Measurements from ENCODE around the gene CSPG4. TPM values are rescaled to one million over a fixed set of nuclear protein-coding genes. Genes with fewer than 3 reads are reported as not detected.

Gene CSPG4
- total and polyA plus RNA-seq, 2 donors (not counting 3 experiments of a cell fraction or from before 2014, with no cell fraction given), result not detected

- no peak for TF ChIP-seq MAX (IDR thresholded peaks at IDR 0.05; ENCODE audit: insufficient read depth, insufficient read length)
- TF ChIP-seq POLR2AphosphoS5 (IDR thresholded peaks at IDR 0.05; ENCODE audit: insufficient read depth, low read depth, low read length), result no peak
- no peak for TF ChIP-seq GATA2 (IDR thresholded peaks at IDR 0.05; ENCODE audit: insufficient read depth, insufficient read length, low read depth, low read length)
- TF ChIP-seq MYC (IDR thresholded peaks at IDR 0.05; ENCODE audit: low read depth, low read length), result no peak
- no peak for TF ChIP-seq JUN (IDR thresholded peaks at IDR 0.05; ENCODE audit: borderline replicate concordance, insufficient read depth, insufficient read length, low read depth)
- TF ChIP-seq POLR2A (IDR thresholded peaks at IDR 0.05; ENCODE audit: low read depth, low read length), result no peak
- Histone ChIP-seq H3K9ac (replicated peaks; ENCODE audit: extremely low read depth, insufficient read depth, low read length) (no peak overlapping the region), H2AFZ (ENCODE audit: low read depth, low read length) (no peak overlapping the region), H3K36me3 (ENCODE audit: control insufficient read depth in 2 of 2, extremely low read depth in 1 of 2, insufficient read depth in 2 of 2, low read length in 2 of 2) (no peaks in the 10 kb centered on the region), H3K27me3 (ENCODE audit: control insufficient read depth in 2 of 2, insufficient read depth in 2 of 2, low read length in 2 of 2) (peaks cover under 1 to 4% of the 10 kb centered on the region in 2 experiments), H3K4me3 (replicated peaks in 1 of 3; ENCODE audit: insufficient read depth in 1 of 3, low read depth in 1 of 3, low read length in 3 of 3) (no peak overlapping the region), H3K4me2 (ENCODE audit: insufficient read depth, low read length) (no peak overlapping the region), H3K9me3 (replicated peaks; ENCODE audit: control insufficient read depth, insufficient read depth, low read length) (no peaks in the 10 kb centered on the region), H4K20me1 (replicated peaks; ENCODE audit: control insufficient read depth, extremely low read depth, insufficient read depth, low read length) (no peaks in the 10 kb centered on the region), H3K4me1 (ENCODE audit: control insufficient read depth, extremely low read depth, insufficient read depth, low read length) (no peaks in the 10 kb centered on the region), H3K9me1 (replicated peaks; ENCODE audit: control insufficient read depth, extremely low read depth, insufficient read depth, low read length) (no peaks in the 10 kb centered on the region), H3K79me2 (ENCODE audit: control insufficient read depth, insufficient read depth, low read length) (no peaks in the 10 kb centered on the region), H3K27ac (ENCODE audit: insufficient read depth, low read depth, low read length) (no peak overlapping the region)
- dilution Hi-C loops (cut with MboI; ENCODE audit: extremely low pct_ligation_motif_present, low sequenced_read_pairs) (no loop called here), intact Hi-C loops (cut with micrococcal nuclease) (no loop called here)
- ChIA-PET POLR2A (no interaction called here), CTCF (interaction anchor here (1.3 kb wide), 1 partner anchor 9 kb away, joined by 3 read pairs; no protein-coding TSS in a partner anchor)
- BruUV-seq (replicated peaks), result no TSS peak
- DNase-seq (ENCODE audit: low read depth, low spot score), result no peak
- FAIRE-seq, result no peak
Measured at GRCh38 chr15:75750261-75751050, 37.8 kb upstream of the CSPG4 start.

GRCh38 chr15:75749820-75750219, 37.2 kb upstream of the CSPG4 start:
- Histone ChIP-seq H3K4me2 (ENCODE audit: insufficient read depth, low read length) (no peak overlapping the region), H3K4me3 (replicated peaks in 1 of 3; ENCODE audit: insufficient read depth in 1 of 3, low read depth in 1 of 3, low read length in 3 of 3) (no peak overlapping the region), H3K9me1 (replicated peaks; ENCODE audit: control insufficient read depth, extremely low read depth, insufficient read depth, low read length) (no peaks in the 10 kb centered on the region), H2AFZ (ENCODE audit: low read depth, low read length) (no peak overlapping the region), H3K4me1 (ENCODE audit: control insufficient read depth, extremely low read depth, insufficient read depth, low read length) (no peaks in the 10 kb centered on the region), H3K79me2 (ENCODE audit: control insufficient read depth, insufficient read depth, low read length) (no peaks in the 10 kb centered on the region), H4K20me1 (replicated peaks; ENCODE audit: control insufficient read depth, extremely low read depth, insufficient read depth, low read length) (no peaks in the 10 kb centered on the region), H3K27ac (ENCODE audit: insufficient read depth, low read depth, low read length) (no peak overlapping the region), H3K27me3 (ENCODE audit: control insufficient read depth in 2 of 2, insufficient read depth in 2 of 2, low read length in 2 of 2) (peaks cover 2 to 7% of the 10 kb centered on the region in 2 experiments), H3K9me3 (replicated peaks; ENCODE audit: control insufficient read depth, insufficient read depth, low read length) (no peaks in the 10 kb centered on the region), H3K36me3 (ENCODE audit: control insufficient read depth in 2 of 2, extremely low read depth in 1 of 2, insufficient read depth in 2 of 2, low read length in 2 of 2) (no peaks in the 10 kb centered on the region), H3K9ac (replicated peaks; ENCODE audit: extremely low read depth, insufficient read depth, low read length) (no peak overlapping the region)
- FAIRE-seq (no peak), DNase-seq (ENCODE audit: low read depth, low spot score) (no peak)
- TF ChIP-seq MYC (IDR thresholded peaks at IDR 0.05; ENCODE audit: low read depth, low read length) (no peak), POLR2A (IDR thresholded peaks at IDR 0.05; ENCODE audit: low read depth, low read length) (no peak), POLR2AphosphoS5 (IDR thresholded peaks at IDR 0.05; ENCODE audit: insufficient read depth, low read depth, low read length) (no peak), GATA2 (IDR thresholded peaks at IDR 0.05; ENCODE audit: insufficient read depth, insufficient read length, low read depth, low read length) (no peak), MAX (IDR thresholded peaks at IDR 0.05; ENCODE audit: insufficient read depth, insufficient read length) (no peak), JUN (IDR thresholded peaks at IDR 0.05; ENCODE audit: borderline replicate concordance, insufficient read depth, insufficient read length, low read depth) (no peak), EZH2 (IDR thresholded peaks at IDR 0.05; ENCODE audit: borderline replicate concordance, low read depth, low read length, severe bottlenecking) (no peak), FOS (IDR thresholded peaks at IDR 0.05; ENCODE audit: borderline replicate concordance, insufficient read depth, low read length) (no peak), CTCF (IDR thresholded peaks at IDR 0.05; ENCODE audit: extremely low read depth in 1 of 2, insufficient read depth in 1 of 2, low read depth in 1 of 2, low read length in 2 of 2) (no peak)
- intact Hi-C loops (cut with micrococcal nuclease) (no loop called here), dilution Hi-C loops (cut with MboI; ENCODE audit: extremely low pct_ligation_motif_present, low sequenced_read_pairs) (no loop called here)
- ChIA-PET CTCF (interaction anchor here (1.3 kb wide), 1 partner anchor 9 kb away, joined by 3 read pairs; no protein-coding TSS in a partner anchor), POLR2A (no interaction called here)
- no TSS peak for BruUV-seq (replicated peaks)
